Stimulated activated CD4-positive, alpha-beta T cell treated with anti-CD3 and anti-CD28 coated beads, Interleukin-4, amount 100 ng/mL, for 48 hours (primary cell): ENCODE data around the gene DUSP16.
"Not testable (repeated sequence)": the region's sequence is repeated elsewhere in the genome, so short reads cannot be mapped to it uniquely, and the experiment has no call there.

Source experiments
- DNase-seq, 2 donors: peaks; one replicate each; pipeline ENCODE4 v3.0.0-alpha.2; 2020; ENCODE audit warnings: low read depth in 2 of 2

The DUSP16 gene

DNA sequence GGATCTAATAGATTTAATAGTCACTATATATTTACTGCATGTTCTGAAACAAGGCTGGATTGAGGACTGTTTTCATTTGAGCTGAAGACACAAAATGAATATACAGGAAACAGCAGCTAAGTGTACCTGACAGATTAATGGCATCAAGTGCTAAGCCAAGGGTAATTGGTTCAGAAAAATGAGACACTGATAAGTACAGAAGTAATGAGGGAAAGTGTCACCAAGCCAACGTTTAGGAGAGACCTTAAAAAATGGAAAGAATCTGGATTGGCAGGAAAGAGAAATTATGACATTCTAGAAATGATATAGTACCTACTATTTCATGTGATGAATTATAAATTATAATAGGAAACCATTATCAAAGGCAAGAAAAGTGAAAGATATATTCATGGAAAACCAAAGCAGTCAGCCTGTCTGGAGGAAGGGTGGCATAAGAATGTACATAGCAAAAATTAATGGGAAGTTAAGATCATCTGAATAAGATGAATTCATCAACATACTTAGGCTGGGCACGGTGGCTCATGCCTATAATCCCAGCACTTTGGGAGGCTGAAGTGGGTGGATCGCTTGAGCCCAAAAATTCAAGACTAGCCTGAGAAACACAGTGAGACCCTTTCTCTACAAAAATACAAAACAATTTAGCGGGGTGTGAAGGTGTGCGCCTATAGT is 21.0 kb upstream of the DUSP16 start:
- DNase-seq = no peak

DNA sequence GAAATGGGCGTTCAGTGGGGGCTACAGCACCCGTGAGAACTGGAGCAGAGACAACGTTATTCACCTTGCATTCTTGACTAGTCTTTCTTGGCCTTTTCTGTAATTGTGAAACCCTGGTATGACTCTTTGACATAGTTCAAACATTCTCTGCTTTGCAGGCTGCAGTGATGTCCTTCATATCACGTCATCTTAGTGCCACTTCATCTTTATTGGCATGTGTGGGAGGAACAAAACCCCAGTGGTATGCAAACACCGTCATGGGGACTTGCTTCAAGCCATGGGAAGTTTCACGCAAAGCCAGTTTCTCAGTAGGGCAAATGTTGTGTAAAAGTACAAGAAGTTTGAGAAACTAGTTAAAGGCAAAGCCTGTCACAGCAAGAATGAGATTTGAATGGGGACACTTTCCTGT is 20.2 kb upstream of the DUSP16 start:
- peak in 1 of 2 donors; percentile 57 for DNase-seq

DNA sequence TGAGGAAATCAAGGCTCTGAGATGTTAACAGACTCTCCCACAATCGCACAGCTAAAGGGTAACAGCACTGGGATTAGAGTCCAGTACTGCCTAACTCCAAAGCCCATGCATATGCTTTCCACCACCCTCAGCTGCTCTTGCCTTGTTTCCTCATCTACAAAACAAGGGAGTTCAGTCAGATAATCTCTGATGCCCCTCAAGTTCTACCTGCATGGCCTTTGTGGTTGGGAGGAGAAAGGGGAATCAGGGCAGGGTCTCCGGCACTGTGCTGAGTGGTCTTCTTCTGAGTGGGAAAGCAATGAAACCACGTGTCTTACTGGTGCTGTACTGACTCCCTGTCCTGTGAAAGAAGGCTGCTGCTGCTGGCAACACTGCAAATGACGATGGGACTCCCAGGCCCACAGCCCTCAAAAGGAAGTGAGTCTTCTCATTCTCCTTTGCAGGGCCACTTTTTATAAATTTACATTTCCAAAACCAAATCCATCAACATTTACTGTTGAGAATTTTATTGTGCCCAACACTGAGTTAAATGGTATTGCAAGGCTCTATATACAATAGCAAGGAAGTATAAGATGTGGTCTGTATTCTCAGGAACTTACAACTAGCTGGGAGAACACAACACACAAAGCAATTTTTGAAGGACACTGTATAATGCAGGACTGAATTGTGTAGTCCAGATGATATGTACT is 19.7 kb upstream of the DUSP16 start:
- DNase-seq = no peak

DNA sequence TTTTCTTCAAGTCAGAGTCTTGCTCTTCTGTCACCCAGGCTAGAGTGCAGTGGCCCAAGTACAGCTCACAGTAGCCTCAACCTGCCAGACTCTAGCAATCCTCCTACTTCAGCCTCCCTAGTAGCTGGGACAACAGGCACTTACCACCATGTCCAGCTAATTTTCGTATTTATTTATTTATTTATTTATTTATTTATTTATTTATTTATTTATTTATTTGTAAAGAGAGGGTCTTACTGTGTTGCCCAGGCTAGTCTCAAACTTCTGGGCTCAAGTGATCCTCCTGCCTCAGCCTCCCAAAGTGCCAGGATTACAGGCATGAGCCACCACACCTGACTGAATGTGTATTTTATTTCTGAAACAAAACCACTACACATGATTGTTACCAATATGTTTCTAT is 18.1 kb upstream of the DUSP16 start:
- not testable (repeated sequence) for DNase-seq

DNA sequence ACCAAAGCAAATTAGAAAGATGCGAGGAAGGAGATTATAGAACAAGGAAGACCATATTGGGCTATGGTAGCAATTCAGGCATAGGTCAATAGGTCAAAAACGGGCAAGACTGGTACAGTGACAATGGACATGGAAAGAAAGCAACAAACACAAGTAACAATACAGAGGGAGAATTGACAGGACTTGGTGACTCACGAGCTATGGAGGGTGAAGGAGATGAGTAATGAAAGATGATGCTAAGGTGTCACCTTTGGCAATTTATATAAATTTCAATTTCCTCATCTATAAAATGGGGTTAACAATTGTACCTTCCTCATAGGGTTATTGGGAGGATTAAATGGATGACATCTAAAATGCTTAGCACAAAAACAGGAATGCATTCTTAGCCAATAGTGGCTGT is 15.1 kb upstream of the DUSP16 start:
- no peak for DNase-seq

DNA sequence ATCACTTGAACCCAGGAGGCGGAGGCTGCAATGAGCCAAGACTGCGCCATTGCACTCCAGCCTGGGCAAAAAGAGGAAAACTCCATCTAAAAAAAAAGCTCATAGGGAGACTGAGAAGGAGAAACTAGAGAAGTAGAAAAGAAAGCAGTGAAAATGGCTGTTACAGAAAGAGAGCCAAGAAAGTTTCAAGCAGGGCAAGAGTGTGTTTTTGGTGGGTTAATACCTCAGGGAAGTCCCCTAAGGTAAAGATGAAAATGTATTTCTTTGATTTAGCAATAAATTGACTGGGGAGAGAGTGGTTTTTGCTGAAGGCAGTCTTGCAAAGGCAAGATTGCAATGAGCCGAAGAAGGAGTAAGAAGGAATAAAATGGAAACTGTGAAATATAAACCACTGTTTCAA is 10.0 kb upstream of the DUSP16 start:
- no peak for DNase-seq

DNA sequence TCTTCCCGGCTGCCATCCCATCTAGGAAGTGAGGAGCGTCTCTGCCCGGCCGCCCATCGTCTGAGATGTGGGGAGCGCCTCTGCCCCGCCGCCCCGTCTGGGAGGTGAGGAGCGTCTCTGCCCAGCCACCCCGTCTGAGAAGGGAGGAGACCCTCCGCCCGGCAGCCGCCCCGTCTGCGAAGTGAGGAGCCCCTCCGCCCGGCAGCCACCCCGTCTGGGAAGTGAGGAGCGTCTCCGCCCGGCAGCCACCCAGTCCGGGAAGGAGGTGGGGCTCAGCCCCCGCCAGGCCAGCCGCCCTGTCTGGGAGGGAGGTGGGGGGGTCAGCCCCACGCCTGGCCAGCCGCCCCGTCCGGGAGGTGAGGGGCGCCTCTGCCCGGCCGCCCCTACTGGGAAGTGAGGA is 3.3 kb upstream of the DUSP16 start:
- DNase-seq = not testable (repeated sequence)

DNA sequence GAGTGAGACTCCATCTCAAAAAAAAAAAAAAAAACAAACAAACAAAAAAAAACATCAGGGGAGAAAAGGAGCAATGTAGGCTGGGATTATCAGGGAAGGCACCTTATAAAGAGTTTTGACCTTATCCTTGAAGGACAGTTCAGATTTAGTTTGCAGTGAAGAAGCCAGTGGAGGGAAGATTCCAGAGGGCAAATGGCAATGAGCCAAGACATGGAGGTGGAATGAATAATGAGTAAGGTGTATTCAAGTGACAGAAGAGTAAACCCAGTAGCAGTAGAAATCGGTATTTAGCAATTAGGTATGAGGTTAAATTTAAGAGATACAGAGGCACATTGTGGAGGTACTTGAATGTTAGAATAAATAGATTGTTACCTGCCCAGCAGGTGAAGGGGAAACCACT is 2.2 kb upstream of the DUSP16 start:
- DNase-seq = no peak

DNA sequence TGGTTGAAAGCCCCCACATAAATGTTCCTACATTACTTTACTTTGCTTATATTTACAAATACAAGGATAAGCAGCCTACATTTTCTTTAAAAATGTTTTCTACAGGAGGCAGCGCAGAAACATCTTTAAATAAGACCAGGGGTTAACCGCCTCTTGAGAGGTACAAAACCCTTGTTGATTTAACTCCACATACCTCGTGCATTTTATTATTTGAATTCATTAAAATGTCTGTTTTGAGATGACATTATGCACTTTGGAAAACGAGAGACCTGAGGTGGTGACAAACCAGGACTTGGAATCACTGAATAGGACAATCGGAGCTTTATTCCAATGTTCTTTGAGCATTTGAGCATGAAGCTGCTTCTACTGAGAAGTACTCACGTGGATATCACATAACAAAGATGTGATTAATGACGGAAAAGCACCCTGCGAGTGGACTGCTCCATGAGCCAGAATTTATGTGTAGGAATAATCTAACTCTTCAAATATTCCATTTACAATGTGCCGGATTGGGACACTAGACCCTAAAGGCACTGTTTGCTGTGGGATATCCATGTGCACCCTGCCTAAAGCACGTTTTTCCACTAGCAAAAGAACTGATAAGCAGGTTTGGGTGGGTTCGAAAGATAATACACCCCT is 746 bp upstream of the DUSP16 start:
- DNase-seq = no peak

DNA sequence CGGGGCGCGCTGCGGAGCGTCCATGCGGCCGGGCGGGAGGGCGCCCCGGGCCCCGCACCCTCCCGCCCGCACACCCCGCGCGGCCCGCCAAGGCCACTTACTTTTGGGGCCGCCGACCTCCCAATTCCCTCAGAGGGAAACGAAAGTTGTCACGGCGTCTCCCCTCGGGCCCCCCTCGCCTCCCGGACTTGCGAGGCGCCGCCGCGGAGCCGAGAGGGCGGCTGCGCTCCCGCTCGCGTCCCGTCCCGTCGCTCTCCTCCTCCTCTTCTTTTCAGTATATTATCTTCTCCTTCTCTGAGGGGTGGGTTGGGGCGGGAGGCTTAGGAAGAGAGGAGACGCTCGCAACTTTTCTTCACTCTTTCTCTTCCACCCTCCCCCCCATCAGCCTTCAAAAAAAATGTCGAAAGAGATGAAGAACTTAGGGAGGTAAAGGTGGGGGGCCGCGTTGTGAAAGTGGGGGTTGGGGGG is 613 bp downstream of the DUSP16 start:
- no peak for DNase-seq

DNA sequence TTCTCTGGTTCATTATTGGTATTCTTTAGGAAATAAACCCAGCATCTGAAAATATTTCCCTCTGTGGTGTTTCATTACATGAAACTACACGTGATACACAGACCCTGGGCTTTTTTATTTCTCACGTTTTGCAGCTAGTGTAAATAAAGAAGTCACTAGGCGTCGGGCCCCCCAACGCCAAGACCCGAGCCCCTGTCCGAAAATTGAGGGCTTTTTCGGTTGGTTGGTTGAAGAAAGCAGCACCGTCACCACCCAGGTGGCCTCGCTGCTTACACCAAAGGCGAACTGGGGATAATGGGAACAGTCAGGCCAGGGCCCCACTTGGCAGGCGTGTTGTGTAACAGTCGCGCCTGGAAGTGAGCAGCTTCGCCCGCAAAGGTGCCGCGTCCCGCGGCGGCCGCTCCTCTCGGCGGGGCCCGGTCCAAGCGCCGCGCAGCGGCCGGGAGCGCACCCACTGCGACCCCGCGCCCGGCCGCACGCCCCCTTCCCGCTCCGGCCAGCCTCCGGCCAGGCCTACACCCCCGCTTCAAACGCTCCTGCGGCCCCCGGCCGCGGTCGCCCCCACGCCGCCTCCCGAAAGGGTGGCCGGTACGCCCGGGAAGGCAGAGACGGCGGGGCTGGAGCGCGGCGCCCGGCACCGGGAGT is 1.2 kb downstream of the DUSP16 start:
- DNase-seq = peak in 1 of 2 donors; percentile 27

DNA sequence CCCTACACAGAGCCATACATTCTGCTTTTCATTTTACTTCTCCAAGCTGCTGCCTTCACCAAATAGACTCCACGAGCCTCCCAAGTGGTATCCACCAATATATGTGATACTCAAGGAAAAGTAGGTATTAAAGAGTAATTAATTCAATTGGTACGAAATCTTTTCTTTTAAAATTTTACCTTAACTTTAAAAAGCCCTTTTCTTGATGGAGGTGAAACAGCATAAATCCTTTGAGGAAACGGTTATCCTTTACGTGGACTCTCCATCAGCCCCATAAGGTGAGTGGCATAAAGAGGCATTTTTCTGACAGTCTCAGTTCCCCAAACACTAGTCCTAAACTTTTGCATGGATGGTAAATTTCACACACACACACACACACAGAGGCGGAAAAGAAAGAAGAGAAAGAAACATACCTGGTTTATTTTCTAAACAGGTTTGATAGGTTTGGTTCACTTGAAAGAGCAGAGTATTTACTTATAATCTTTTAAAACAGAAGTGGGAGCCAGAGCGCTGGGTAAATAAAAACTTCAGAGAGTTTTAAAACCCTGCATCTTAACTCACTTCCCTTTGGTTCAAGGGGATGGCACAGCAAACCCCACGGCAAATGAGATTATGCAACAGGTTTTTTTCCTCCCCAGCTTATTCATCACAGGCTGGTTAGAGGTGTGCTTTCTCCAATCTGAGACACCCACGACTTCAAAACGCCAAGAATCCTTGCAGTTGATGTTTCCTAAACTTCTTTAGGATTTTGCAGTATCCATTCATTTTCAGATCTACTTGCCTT is 1.9 kb downstream of the DUSP16 start:
- peak in 1 of 2 donors; percentile 34 for DNase-seq

DNA sequence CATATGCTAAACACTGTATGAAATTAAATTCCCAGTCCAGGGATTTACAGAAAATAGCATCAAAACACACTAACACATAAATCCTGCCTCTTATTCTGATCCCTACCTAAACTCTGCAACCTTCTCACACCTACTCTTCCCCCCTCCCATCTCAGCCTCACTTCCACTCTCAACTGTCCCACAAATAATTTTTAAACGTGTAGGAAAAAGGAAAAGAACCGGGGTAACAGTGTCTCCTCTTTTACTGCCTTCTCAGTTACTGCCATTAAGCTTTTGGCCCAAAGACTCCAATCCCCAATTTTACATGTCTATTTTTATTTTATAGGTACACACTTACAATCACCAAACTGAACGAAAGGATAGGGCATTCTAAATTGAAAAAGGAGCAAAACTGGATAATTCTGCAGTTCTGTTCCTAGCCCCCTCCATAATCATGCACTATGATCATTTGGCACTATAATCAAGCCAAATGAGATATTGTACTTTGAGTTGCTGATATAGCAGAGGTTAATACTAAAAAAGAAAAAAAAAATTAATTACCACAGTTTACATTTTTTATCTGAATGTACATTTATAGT is 2.9 kb downstream of the DUSP16 start:
- DNase-seq = no peak

DNA sequence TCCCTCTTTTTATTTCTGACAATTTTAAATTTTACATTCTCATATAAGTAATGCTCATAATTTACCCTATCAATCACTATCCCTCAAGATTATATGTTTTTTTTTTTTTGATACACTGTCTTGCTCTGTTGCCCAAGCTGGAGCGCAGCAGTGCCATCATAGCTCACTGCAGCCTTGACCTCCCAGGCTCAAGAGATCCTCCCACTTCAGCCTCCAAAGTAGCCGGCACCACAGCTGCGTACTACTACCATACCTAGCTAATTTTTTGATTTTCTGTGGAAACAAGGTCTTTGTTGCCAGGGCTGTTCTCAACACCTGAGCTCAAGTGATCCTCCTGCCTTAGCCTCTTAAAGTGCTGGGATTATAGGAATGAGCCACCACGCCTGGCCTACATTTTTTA is 4.4 kb downstream of the DUSP16 start:
- DNase-seq = no peak

DNA sequence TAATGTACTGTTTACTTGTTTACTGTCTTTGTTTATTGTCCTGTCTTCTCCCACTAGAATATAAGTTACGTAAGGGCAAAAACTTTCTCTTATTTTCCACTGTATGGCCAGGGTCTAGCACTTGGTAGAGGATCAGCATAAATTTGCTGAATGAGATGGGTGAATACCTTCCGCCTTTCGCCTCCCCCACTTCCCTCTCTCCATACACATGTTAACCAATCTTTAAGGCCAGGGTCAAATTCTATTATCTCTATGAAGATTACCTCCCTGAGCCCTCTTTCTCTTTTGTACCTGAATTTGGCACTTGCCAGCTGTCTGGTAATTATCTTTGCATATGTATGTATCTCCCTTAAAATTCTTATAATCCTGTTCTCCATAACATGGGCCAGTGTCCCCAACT is 4.9 kb downstream of the DUSP16 start:
- no peak for DNase-seq

DNA sequence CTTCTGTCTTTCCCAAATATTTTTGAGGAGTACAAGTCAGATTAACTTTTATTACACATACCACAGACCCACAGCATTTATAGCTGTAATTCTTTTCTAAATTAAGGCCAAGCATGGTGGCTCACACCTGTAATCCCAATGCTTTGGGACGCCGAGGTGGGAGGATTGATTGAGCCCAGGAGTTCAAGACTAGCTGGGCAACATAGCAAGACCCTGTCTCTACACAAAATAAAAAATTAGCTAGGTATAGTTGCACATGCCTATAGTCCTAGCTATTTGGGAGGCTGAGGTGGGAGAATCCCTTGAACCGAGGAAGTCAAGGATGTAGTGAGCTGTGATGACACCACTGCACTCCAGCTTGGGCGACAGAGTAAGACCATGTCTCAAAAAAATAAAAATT is 7.0 kb downstream of the DUSP16 start:
- no peak for DNase-seq

DNA sequence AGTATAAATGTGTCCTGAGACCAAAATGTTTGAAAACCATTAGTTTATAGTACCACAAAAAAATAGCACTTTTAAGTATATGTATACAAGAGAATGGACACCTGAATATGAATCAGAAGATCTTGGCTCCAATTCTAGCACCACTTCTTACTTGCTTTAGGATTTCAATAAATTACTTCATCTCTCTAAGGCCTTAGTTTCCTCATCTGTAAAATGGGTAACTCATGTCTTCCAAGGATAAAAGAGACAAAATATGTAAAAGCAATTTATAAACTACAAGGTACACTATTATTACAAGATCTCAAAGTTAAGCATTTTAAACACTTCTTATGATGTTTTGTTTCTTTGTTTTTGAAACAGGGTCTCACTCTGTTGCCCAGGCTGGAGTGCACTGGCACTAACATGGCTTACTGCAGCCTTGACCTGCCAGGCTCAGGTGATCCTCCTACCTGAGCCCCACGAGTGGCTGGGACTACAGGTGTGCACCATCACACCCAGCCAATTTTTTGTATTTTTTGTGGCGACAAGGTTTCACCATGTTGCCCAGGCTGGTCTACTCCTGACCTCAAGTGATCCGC is 9.4 kb downstream of the DUSP16 start:
- DNase-seq = no peak

DNA sequence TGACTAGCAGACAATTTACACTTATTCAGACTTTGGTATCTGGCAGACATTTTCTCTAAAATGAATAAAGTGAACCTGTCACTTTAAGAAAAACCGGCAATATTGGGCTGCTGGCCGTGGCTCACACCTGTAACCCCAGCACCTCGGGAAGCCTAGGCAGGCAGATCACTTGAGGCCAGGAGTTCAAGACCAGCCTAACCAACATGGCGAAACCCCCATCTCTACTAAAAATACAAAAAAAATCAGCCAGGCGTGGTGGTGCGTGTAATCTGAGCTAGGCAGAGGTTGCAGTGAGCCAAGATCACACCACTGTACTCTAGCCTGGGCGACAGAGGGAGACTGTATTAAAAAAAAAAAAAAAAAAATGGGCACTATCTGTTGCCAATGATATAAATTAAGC is 11.5 kb downstream of the DUSP16 start:
- DNase-seq = no peak

DNA sequence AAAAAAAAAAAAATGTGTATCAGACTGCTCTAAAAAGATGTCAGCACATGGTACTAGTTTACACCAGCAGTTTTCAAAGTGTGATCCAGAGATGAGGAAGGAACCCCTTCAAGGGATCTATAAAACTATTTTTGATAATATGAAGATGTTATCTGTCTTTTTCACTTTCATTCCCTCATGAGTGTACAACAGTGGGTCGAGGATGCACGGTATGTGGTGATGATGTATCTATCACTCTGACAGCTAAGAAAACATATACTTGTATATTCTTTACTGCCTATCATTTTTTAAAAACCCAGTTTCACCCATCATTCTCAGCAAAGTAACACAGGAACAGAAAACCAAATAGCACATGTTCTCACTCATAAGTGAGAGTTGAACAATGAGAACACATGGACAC is 12.4 kb downstream of the DUSP16 start:
- DNase-seq = no peak

DNA sequence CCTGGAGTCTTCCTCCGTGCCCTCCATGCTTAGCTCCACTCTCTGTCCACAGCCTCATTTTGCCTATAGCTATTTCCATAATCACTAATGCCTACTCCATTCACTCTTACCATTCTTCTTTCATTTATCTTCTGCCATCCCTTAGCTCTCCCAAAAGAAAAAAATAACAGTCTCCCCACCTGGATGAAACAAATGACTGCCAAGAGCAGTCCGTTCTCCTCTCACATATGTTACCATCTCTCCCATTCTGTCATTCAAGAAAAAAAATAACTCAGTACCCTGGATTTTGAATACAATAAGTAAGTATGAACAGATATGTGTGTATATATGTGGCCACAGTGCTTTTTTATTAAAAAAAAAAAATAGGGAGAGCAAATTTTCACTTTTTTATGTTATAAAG is 13.2 kb downstream of the DUSP16 start:
- no peak for DNase-seq

DNA sequence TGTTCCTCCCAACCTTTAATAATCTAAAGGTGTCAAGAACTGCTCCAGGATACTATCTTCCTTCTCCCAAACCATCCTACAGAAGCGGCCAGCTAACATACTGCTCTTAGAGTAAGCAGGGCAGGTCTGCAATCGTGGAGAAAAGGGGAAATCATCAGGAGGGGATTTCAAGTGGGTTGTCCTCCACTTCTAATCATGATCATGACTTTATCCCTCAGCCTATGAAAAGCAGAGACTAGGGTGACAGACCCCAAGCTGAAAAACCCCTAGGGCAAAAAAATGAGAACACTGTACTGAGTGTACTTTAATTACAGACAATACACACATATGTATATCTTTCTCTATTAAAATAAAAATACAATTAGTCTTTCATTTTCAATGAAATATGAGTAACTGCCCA is 13.9 kb downstream of the DUSP16 start:
- no peak for DNase-seq
